Measurements from ENCODE around the gene ROPN1.
"Not testable (repeated sequence)": the region's sequence is repeated elsewhere in the genome, so short reads cannot be mapped to it uniquely, and the experiment has no call there.

The ROPN1 gene

GRCh38 chr3:123991730-123992588 is at the start of gene ROPN1:
ROPN1 (minus strand) TSS chr3:123992124; CDS start chr3:123980481, 11,643 bp downstream.
- DNase-seq = not testable (repeated sequence)

- DNase-seq = no peak
Observed at GRCh38 chr3:124041553-124041952, 49.6 kb upstream of the ROPN1 start.

GRCh38 chr3:124037326-124037725 is 45.4 kb upstream of the ROPN1 start:
- DNase-seq = no peak

GRCh38 chr3:124036214-124036613 is 44.3 kb upstream of the ROPN1 start:
- not testable (repeated sequence) for DNase-seq

GRCh38 chr3:124035463-124036121 is 43.7 kb upstream of the ROPN1 start:
- no peak for DNase-seq

GRCh38 chr3:124034844-124035152 is 42.9 kb upstream of the ROPN1 start:
- DNase-seq = no peak

- DNase-seq = no peak
Observed at GRCh38 chr3:124034016-124034843, 42.3 kb upstream of the ROPN1 start.

GRCh38 chr3:124033360-124034015 is 41.6 kb upstream of the ROPN1 start, which contains the start of gene KALRN:
KALRN (plus strand) TSS chr3:124033369.
- no peak for DNase-seq

GRCh38 chr3:124032881-124033359 is 41.0 kb upstream of the ROPN1 start:
- peak; percentile 70 for DNase-seq

GRCh38 chr3:124032311-124032880 is 40.5 kb upstream of the ROPN1 start:
- DNase-seq = no peak

GRCh38 chr3:124026516-124026915 is 34.6 kb upstream of the ROPN1 start:
- DNase-seq = no peak

- DNase-seq = not testable (repeated sequence)
Observed at GRCh38 chr3:124023531-124023930, 31.6 kb upstream of the ROPN1 start.

GRCh38 chr3:124019291-124019690 is 27.4 kb upstream of the ROPN1 start:
- DNase-seq = no peak

- not testable (repeated sequence) for DNase-seq
Observed at GRCh38 chr3:124017502-124017901, 25.6 kb upstream of the ROPN1 start.

GRCh38 chr3:124016483-124016882 is 24.6 kb upstream of the ROPN1 start:
- not testable (repeated sequence) for DNase-seq

- DNase-seq = no peak
Observed at GRCh38 chr3:124014366-124014942, 22.5 kb upstream of the ROPN1 start.

GRCh38 chr3:124008321-124008720 is 16.4 kb upstream of the ROPN1 start:
- DNase-seq = not testable (repeated sequence)

- DNase-seq = no peak
Observed at GRCh38 chr3:124007186-124007585, 15.3 kb upstream of the ROPN1 start.

GRCh38 chr3:124002405-124003079 is 10.6 kb upstream of the ROPN1 start:
- not testable (repeated sequence) for DNase-seq

- not testable (repeated sequence) for DNase-seq
Observed at GRCh38 chr3:124001366-124001765, 9.4 kb upstream of the ROPN1 start.

- no peak for DNase-seq
Observed at GRCh38 chr3:123997543-123997942, 5.6 kb upstream of the ROPN1 start.
